NCI-H1417 treated with DMSO at 0.1 percent for 48 hours (cell line): ENCODE data around the gene MRGPRG.

Source experiments
- DNase-seq: peaks from one replicate; lab custom pipeline; 2025; lab: John Stamatoyannopoulos, UW

MRGPRG gene

GRCh38 chr11:3225826-3226750 is 7.5 kb upstream of the MRGPRG start:
- DNase-seq, result no peak

- no peak for DNase-seq
Observed at GRCh38 chr11:3225159-3225758, 6.6 kb upstream of the MRGPRG start.

GRCh38 chr11:3224401-3225057 is 5.9 kb upstream of the MRGPRG start:
- DNase-seq, result no peak

- no peak for DNase-seq
Observed at GRCh38 chr11:3223932-3224381, 5.3 kb upstream of the MRGPRG start.

GRCh38 chr11:3222941-3223915 is 4.6 kb upstream of the MRGPRG start:
- DNase-seq, result no peak

GRCh38 chr11:3222003-3222855 is 3.6 kb upstream of the MRGPRG start:
- no peak for DNase-seq

GRCh38 chr11:3221408-3222002 is 2.9 kb upstream of the MRGPRG start:
- DNase-seq, result no peak

- DNase-seq, result no peak
Observed at GRCh38 chr11:3220521-3221407, 2.2 kb upstream of the MRGPRG start.

GRCh38 chr11:3220101-3220500 is 1.5 kb upstream of the MRGPRG start:
- DNase-seq, result no peak

GRCh38 chr11:3219281-3219892 is 774 bp upstream of the MRGPRG start:
- DNase-seq, result no peak

GRCh38 chr11:3217818-3218482 is 663 bp downstream of the MRGPRG start:
- DNase-seq, result no peak

GRCh38 chr11:3216027-3216525 is 2.5 kb downstream of the MRGPRG start:
- DNase-seq, result no peak

GRCh38 chr11:3215346-3216026 is 3.1 kb downstream of the MRGPRG start:
- no peak for DNase-seq

GRCh38 chr11:3214420-3214699 is 4.3 kb downstream of the MRGPRG start:
- no peak for DNase-seq

- no peak for DNase-seq
Observed at GRCh38 chr11:3213659-3214419, 4.8 kb downstream of the MRGPRG start.

GRCh38 chr11:3208272-3208671 is 10.3 kb downstream of the MRGPRG start:
- DNase-seq, result no peak
